HepG2 (cell line): ENCODE results near the gene ERP27.

Source experiments
- CTCF ChIP-seq: sonication (generic); formaldehyde crosslinking; IDR thresholded peaks from 2 replicates; pipeline ENCODE4 v1.5.0; 2020; ENCODE audit warnings: mild to moderate bottlenecking, missing genetic modification reagents, moderate library complexity
- HOXA7 ChIP-seq: sonication (generic); formaldehyde crosslinking; IDR thresholded peaks from 2 replicates; pipeline ENCODE4 v1.8.1; 2022; ENCODE audit warnings: mild to moderate bottlenecking, missing genetic modification reagents, moderate library complexity
- MEIS2 ChIP-seq: sonication (generic); formaldehyde crosslinking; IDR thresholded peaks from 2 replicates; pipeline ENCODE4 v1.9.0; 2021; ENCODE audit warnings: mild to moderate bottlenecking, missing genetic modification reagents
- MLX ChIP-seq: IDR thresholded peaks from 2 replicates; pipeline ENCODE4 v1.6.1; 2016
- STAT6 ChIP-seq: sonication (generic); formaldehyde crosslinking; IDR thresholded peaks from 2 replicates; pipeline ENCODE4 v1.4.0; 2020; ENCODE audit warnings: missing genetic modification reagents, mild to moderate bottlenecking, borderline replicate concordance
- ZFX ChIP-seq: sonication (generic); formaldehyde crosslinking; IDR thresholded peaks from 2 replicates; pipeline ENCODE4 v1.4.0; 2020; ENCODE audit warnings: mild to moderate bottlenecking, low read depth, missing genetic modification reagents, moderate library complexity
- ZNF83 ChIP-seq: sonication (generic); formaldehyde crosslinking; IDR thresholded peaks from 2 replicates; pipeline ENCODE4 v1.4.0; 2020; ENCODE audit warnings: missing genetic modification reagents, mild to moderate bottlenecking, borderline replicate concordance

- TF ChIP-seq HOXA7 (CRISPR knock-in tag) (no peak), MLX (CRISPR knock-in tag) (no peak), MEIS2 (CRISPR knock-in tag) (no peak), CTCF (CRISPR knock-in tag) (no peak), ZNF83 (CRISPR knock-in tag) (no peak), STAT6 (CRISPR knock-in tag) (no peak), ZFX (no peak)
Measured at GRCh38 chr12:14984766-14985285, 46.5 kb upstream of the ERP27 start.
